GM12878 (cell line): ENCODE data around the gene CDC42SE2. TPM values are rescaled to one million over a fixed set of nuclear protein-coding genes. Genes with fewer than 3 reads are reported as not detected.

Source experiments
- ATAC-seq: fragments of 200-7000 bp; cut with Tn5 transposase; 3 replicates; pipeline ENCODE4 v1.9.1; 2020; ENCODE audit warnings: mild to moderate bottlenecking, moderate library complexity
- BruUV-seq: library from RNA; stranded (reverse); fragments of 400-500 nt; replicated peaks from 2 replicates; lab custom pipeline; 2021; lab: Mats Ljungman, UMichigan
- CTCF ChIA-PET: fragments of 300-600 bp; sonication (Branson Sonifier 250); formaldehyde crosslinking; extraction: SDS; loops from one replicate; lab custom pipeline; 2021; ENCODE audit warnings: inconsistent platforms; lab: Yijun Ruan, JAX
- POLR2A ChIA-PET: fragments of 350-600 bp; formaldehyde crosslinking; extraction: SDS; loops from one replicate; lab custom pipeline; 2021; ENCODE audit warnings: inconsistent platforms; lab: Charles Lee
- RAD21 ChIA-PET: fragments of 300-600 bp; sonication (Branson Sonifier 250); formaldehyde crosslinking; loops from one replicate; lab custom pipeline; 2023; ENCODE audit warnings: antibody characterized with exemption; ENCODE audit not compliant: unreplicated experiment; lab: Charles Lee
- SMC1A ChIA-PET: fragments of 300-600 bp; sonication (Branson Sonifier 250); formaldehyde crosslinking; loops from one replicate; lab custom pipeline; 2023; ENCODE audit not compliant: unreplicated experiment, uncharacterized antibody; lab: Charles Lee
- DNase-seq: peaks from one replicate; pipeline ENCODE4 v3.0.0-alpha.2; 2011; ENCODE audit warnings: low read depth, low spot score
- FAIRE-seq: peaks from 3 replicates; lab custom pipeline; 2011; peaks lifted over from hg19 to GRCh38; lab: Jason Lieb, UNC
- H2AFZ ChIP-seq: 2 replicates; pipeline ENCODE4 v1.6.0; 2011; ENCODE audit warnings: low read depth, low read length, control low read depth; ENCODE audit not compliant: control insufficient read depth
- H3K27ac ChIP-seq: 2 replicates; pipeline ENCODE4 v1.5.1; 2011; ENCODE audit warnings: control low read depth; ENCODE audit not compliant: control insufficient read depth, insufficient read depth
- H3K27me3 ChIP-seq, 2 experiments: replicated peaks in 1 of 2; 2 replicates each; pipeline versions ENCODE4 v1.6.0 to v1.6.1; 2011; ENCODE audit warnings: low read length in 1 of 2; ENCODE audit not compliant: control insufficient read depth in 2 of 2, insufficient read depth in 2 of 2
- H3K36me3 ChIP-seq, 2 experiments: 2 replicates each; pipeline ENCODE4 v1.5.1; 2011; ENCODE audit warnings: low read length in 1 of 2; ENCODE audit not compliant: control insufficient read depth in 2 of 2, insufficient read depth in 2 of 2
- H3K4me1 ChIP-seq: 2 replicates; pipeline ENCODE4 v1.6.1; 2011; ENCODE audit warnings: mild to moderate bottlenecking, low read length, moderate library complexity, mixed read lengths; ENCODE audit not compliant: control insufficient read depth, insufficient read depth
- H3K4me2 ChIP-seq: 2 replicates; pipeline ENCODE4 v1.6.0; 2011; ENCODE audit warnings: control low read depth; ENCODE audit not compliant: control insufficient read depth, insufficient read depth
- H3K4me3 ChIP-seq: fragments of 200-600 bp; sonication (generic); 2 replicates; pipeline ENCODE4 v1.5.1; 2016
- H3K79me2 ChIP-seq: 2 replicates; pipeline ENCODE4 v1.6.0; 2011; ENCODE audit warnings: low read length; ENCODE audit not compliant: control insufficient read depth, insufficient read depth
- H3K9ac ChIP-seq: 2 replicates; pipeline ENCODE4 v1.8.0; 2011; ENCODE audit warnings: low read length, control low read depth, mixed read lengths; ENCODE audit not compliant: control insufficient read depth, insufficient read depth
- H3K9me3 ChIP-seq: replicated peaks from 3 replicates; pipeline ENCODE4 v1.5.1; 2011; ENCODE audit warnings: mild to moderate bottlenecking, low read length; ENCODE audit not compliant: control insufficient read depth, insufficient read depth
- H4K20me1 ChIP-seq: 2 replicates; pipeline ENCODE4 v1.6.0; 2011; ENCODE audit not compliant: control insufficient read depth, insufficient read depth
- CBX3 ChIP-seq: fragments of 200-600 bp; sonication (generic); IDR thresholded peaks from 2 replicates; pipeline ENCODE4 v1.6.1; 2016; ENCODE audit warnings: low read depth, borderline replicate concordance
- JUNB ChIP-seq: IDR thresholded peaks from 2 replicates; pipeline ENCODE4 v1.6.1; 2016; ENCODE audit warnings: antibody characterized with exemption, mild to moderate bottlenecking
- MXI1 ChIP-seq: fragments of 150-350 bp; IDR thresholded peaks from 2 replicates; pipeline ENCODE4 v1.6.1; 2011; ENCODE audit warnings: low read depth, mild to moderate bottlenecking, inconsistent platforms, low read length, improper control_type of control experiment
- MYC ChIP-seq: IDR thresholded peaks from 2 replicates; pipeline ENCODE4 v1.6.1; 2011; ENCODE audit warnings: mild to moderate bottlenecking, low read length, moderate library complexity, inconsistent platforms; ENCODE audit not compliant: insufficient read depth, insufficient replicate concordance, insufficient read length, severe bottlenecking
- NR2F1 ChIP-seq: fragments of 450-650 bp; conservative IDR thresholded peaks from 2 replicates; pipeline ENCODE4 v1.6.1; 2017; ENCODE audit warnings: mild to moderate bottlenecking
- SMARCA5 ChIP-seq: fragments of 450-650 bp; IDR thresholded peaks from 2 replicates; pipeline ENCODE4 v1.6.1; 2017; ENCODE audit warnings: mild to moderate bottlenecking
- ZSCAN29 ChIP-seq: fragments of 450-650 bp; IDR thresholded peaks from 2 replicates; pipeline ENCODE4 v1.6.1; 2017; ENCODE audit warnings: mild to moderate bottlenecking, moderate library complexity
- WGBS: methylation state at CpG from one replicate; pipeline ENCODE4 v1.1.6; 2016; ENCODE audit warnings: low lambda C conversion rate; ENCODE audit not compliant: insufficient replicate concordance, insufficient coverage; ENCODE audit errors: missing lambda C conversion rate; 5-methylcytosine and 5-hydroxymethylcytosine counted together
- in situ Hi-C: fragments of 300-500 bp; cut with MboI; formaldehyde crosslinking; loops from 9 replicates; pipeline ENCODE4 v1.14.3; 2018; ENCODE audit warnings: mixed read lengths
- intact Hi-C: fragments of 100-400 bp; cut with micrococcal nuclease; formaldehyde crosslinking; loops from one replicate; pipeline ENCODE4 v1.14.2; 2022; ENCODE audit not compliant: unreplicated experiment
- polyA plus RNA-seq, 11 experiments: library from polyadenylated mRNA; depleted of rRNA in 4 of 11; unstranded in 6 of 11; stranded (reverse) in 5 of 11; fragments of >200 nt; fragmentation: Nextera tagmentation in 4 of 11; fragmentation: Illumina TruSeq in 1 of 11; extraction: Ambion mirVana in 4 of 11; extraction: Trizol in 1 of 11; gene quantifications; 1 replicate in 1 of 11; 2 replicates in 10 of 11; pipeline versions ENCODE4 v1.2.1 to v1.2.3, GENCODE V29; 2011 to 2016; ENCODE audit warnings: inconsistent platforms in 2 of 11, missing spikeins in 2 of 11, low read depth in 1 of 11
- total RNA-seq, 4 experiments: library from RNA; depleted of rRNA in 3 of 4; stranded (reverse); fragments of >200 nt in 3 of 4; fragmentation: Illumina TruSeq in 1 of 4; extraction: Trizol in 1 of 4; gene quantifications; 2 replicates each; pipeline versions ENCODE4 v1.2.1 to v1.2.3, GENCODE V29; 2013 to 2021
- TF ChIP-seq, protein P1 (sequence below): fragments of 450-650 bp; IDR thresholded peaks from 2 replicates; pipeline ENCODE4 v1.6.1; 2016; ENCODE audit warnings: mild to moderate bottlenecking, moderate library complexity, borderline replicate concordance

Gene CDC42SE2
- total and polyA plus RNA-seq, 10 of the 15 experiments (the other 5 are each of a cell fraction or from before 2014, with no cell fraction given), result 57.0 to 148 (median 80.3) TPM

DNA sequence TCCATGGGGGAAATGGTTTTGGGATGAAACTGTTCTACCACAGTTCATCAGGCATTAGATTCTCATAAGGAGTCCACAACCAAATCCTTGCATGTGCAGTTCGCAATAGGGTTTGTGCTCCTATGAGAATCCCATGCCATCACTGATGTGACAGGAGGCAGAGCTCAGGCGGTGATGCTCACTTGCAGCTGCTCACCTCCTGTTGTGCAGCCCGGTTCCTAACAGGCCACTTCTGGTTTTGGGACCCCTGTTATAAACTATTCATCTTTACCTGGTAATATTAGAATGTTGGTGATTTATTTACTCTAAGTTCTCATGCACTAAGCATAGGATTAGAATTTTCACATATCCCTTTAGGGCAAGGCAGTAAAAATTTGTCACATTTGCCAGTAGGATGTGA, 122.3 kb downstream of the CDC42SE2 start:
- Histone ChIP-seq H3K27me3 (no peaks in the 10 kb centered on the region), H3K36me3 (peaks cover 5 to 16% of the 10 kb centered on the region in 2 experiments), H3K9me3 (no peaks in the 10 kb centered on the region), H3K27ac (no peak overlapping the region), H3K4me1 (peaks cover 30% of the 10 kb centered on the region), H4K20me1 (no peaks in the 10 kb centered on the region), H3K9ac (no peak overlapping the region), H3K4me3 (no peak overlapping the region), H3K4me2 (no peak overlapping the region), H3K79me2 (peaks cover 53% of the 10 kb centered on the region), H2AFZ (no peak overlapping the region)
- POLR2A ChIA-PET, result interaction anchor here (0.6 to 2.2 kb wide), 2 partner anchors 8 to 1162 kb away, joined by 3 to 8 read pairs; no protein-coding TSS in a partner anchor
- CTCF ChIA-PET, result interaction anchor here (1.4 kb wide), 2 partner anchors 10 to 225 kb away, joined by 4 read pairs; no protein-coding TSS in a partner anchor
- RAD21 ChIA-PET, result no interaction called here
- DNase-seq (no peak), FAIRE-seq (no peak), ATAC-seq (no peak)
- no TSS peak for BruUV-seq
- intact Hi-C loops (no loop called here), in situ Hi-C loops (no loop called here)
- WGBS, result 98% methylated on average over 3 of the region's 3 CpGs
- SMC1A ChIA-PET, result interaction anchor here (0.7 to 5.9 kb wide), 5 partner anchors 9 to 189 kb away, joined by 3 to 67 read pairs (median 3); partner anchors contain the start of gene CDC42SE2
- TF ChIP-seq ZSCAN29 (no peak), SMARCA5 (no peak), CBX3 (no peak), JUNB (no peak), NR2F1 (no peak), MYC (no peak), MXI1 (no peak)
- TF ChIP-seq, protein P1, sequence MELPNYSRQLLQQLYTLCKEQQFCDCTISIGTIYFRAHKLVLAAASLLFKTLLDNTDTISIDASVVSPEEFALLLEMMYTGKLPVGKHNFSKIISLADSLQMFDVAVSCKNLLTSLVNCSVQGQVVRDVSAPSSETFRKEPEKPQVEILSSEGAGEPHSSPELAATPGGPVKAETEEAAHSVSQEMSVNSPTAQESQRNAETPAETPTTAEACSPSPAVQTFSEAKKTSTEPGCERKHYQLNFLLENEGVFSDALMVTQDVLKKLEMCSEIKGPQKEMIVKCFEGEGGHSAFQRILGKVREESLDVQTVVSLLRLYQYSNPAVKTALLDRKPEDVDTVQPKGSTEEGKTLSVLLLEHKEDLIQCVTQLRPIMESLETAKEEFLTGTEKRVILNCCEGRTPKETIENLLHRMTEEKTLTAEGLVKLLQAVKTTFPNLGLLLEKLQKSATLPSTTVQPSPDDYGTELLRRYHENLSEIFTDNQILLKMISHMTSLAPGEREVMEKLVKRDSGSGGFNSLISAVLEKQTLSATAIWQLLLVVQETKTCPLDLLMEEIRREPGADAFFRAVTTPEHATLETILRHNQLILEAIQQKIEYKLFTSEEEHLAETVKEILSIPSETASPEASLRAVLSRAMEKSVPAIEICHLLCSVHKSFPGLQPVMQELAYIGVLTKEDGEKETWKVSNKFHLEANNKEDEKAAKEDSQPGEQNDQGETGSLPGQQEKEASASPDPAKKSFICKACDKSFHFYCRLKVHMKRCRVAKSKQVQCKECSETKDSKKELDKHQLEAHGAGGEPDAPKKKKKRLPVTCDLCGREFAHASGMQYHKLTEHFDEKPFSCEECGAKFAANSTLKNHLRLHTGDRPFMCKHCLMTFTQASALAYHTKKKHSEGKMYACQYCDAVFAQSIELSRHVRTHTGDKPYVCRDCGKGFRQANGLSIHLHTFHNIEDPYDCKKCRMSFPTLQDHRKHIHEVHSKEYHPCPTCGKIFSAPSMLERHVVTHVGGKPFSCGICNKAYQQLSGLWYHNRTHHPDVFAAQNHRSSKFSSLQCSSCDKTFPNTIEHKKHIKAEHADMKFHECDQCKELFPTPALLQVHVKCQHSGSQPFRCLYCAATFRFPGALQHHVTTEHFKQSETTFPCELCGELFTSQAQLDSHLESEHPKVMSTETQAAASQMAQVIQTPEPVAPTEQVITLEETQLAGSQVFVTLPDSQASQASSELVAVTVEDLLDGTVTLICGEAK, result no peak
